Mesenchymal stem cell (in vitro differentiated cells and primary cell): ENCODE results near the gene CDKL2.

Experiments
- DNase-seq: peaks from one replicate; pipeline ENCODE4 v3.0.0-alpha.2; 2013
- H2AFZ ChIP-seq: one replicate; pipeline ENCODE4 v1.6.1; 2013; ENCODE audit warnings: low read depth, mild to moderate bottlenecking, control low read depth, inconsistent platforms, low read length, moderate library complexity
- H2AK5ac ChIP-seq: 2 replicates; pipeline ENCODE4 v1.6.1; 2013; ENCODE audit warnings: low read length, moderate library complexity, mild to moderate bottlenecking, inconsistent platforms; ENCODE audit not compliant: severe bottlenecking
- H2BK120ac ChIP-seq: one replicate; pipeline ENCODE4 v1.6.1; 2013; ENCODE audit warnings: low read depth, mild to moderate bottlenecking, inconsistent platforms, low read length, moderate library complexity
- H2BK12ac ChIP-seq, 2 experiments: one replicate each; pipeline ENCODE4 v1.6.1; 2013; ENCODE audit warnings: inconsistent platforms in 2 of 2, low read length in 2 of 2, mild to moderate bottlenecking in 2 of 2, moderate library complexity in 2 of 2, control low read depth in 1 of 2
- H2BK15ac ChIP-seq: one replicate; pipeline ENCODE4 v1.6.1; 2013; ENCODE audit warnings: mild to moderate bottlenecking, low read depth, inconsistent platforms; ENCODE audit not compliant: poor library complexity, severe bottlenecking
- H2BK5ac ChIP-seq: 2 replicates; pipeline ENCODE4 v1.6.1; 2013; ENCODE audit warnings: low read depth, mild to moderate bottlenecking, low read length, control low read depth, inconsistent platforms; ENCODE audit not compliant: poor library complexity, severe bottlenecking
- H3K14ac ChIP-seq, 2 experiments: one replicate each; pipeline ENCODE4 v1.6.1; 2013; ENCODE audit warnings: inconsistent platforms in 2 of 2, low read length in 2 of 2, control low read depth in 1 of 2, mild to moderate bottlenecking in 1 of 2, moderate library complexity in 1 of 2
- H3K18ac ChIP-seq, 2 experiments: one replicate each; pipeline ENCODE4 v1.6.1; 2013; ENCODE audit warnings: inconsistent platforms in 2 of 2, low read length in 2 of 2, control low read depth in 1 of 2, low read depth in 1 of 2, mild to moderate bottlenecking in 1 of 2
- H3K23ac ChIP-seq, 2 experiments: one replicate each; pipeline ENCODE4 v1.6.1; 2013; ENCODE audit warnings: inconsistent platforms in 2 of 2, low read length in 2 of 2, mild to moderate bottlenecking in 2 of 2, moderate library complexity in 2 of 2, control low read depth in 1 of 2
- H3K27ac ChIP-seq: 2 replicates; pipeline ENCODE4 v1.5.1; 2013; ENCODE audit warnings: mild to moderate bottlenecking, moderate library complexity, low read length, control low read depth, inconsistent platforms; ENCODE audit not compliant: poor library complexity, severe bottlenecking
- H3K27me3 ChIP-seq, 2 experiments: 2 replicates each; pipeline versions ENCODE4 v1.6.1 to v1.7.0; 2013; ENCODE audit warnings: low read length in 2 of 2, mild to moderate bottlenecking in 2 of 2, moderate library complexity in 2 of 2, control low read depth in 1 of 2, inconsistent platforms in 1 of 2; ENCODE audit not compliant: control insufficient read depth in 1 of 2, insufficient read depth in 1 of 2
- H3K36me3 ChIP-seq, 2 experiments: 2 replicates each; pipeline versions ENCODE4 v1.6.1 to v1.7.0; 2013; ENCODE audit warnings: low read length in 2 of 2, control low read depth in 1 of 2, inconsistent platforms in 1 of 2, low read depth in 1 of 2, mild to moderate bottlenecking in 1 of 2; ENCODE audit not compliant: insufficient read depth in 2 of 2, control insufficient read depth in 1 of 2
- H3K4ac ChIP-seq, 2 experiments: one replicate each; pipeline ENCODE4 v1.6.1; 2013; ENCODE audit warnings: inconsistent platforms in 2 of 2, low read length in 2 of 2, mild to moderate bottlenecking in 2 of 2, moderate library complexity in 2 of 2, control low read depth in 1 of 2, low read depth in 1 of 2
- H3K4me1 ChIP-seq: 2 replicates; pipeline ENCODE4 v1.6.1; 2013; ENCODE audit warnings: low read depth, low read length, control low read depth; ENCODE audit not compliant: control insufficient read depth, insufficient read depth
- H3K4me2 ChIP-seq: 2 replicates; pipeline ENCODE4 v1.6.1; 2013; ENCODE audit warnings: low read length, mild to moderate bottlenecking, inconsistent platforms; ENCODE audit not compliant: poor library complexity, severe bottlenecking
- H3K4me3 ChIP-seq, 2 experiments: 2 replicates each; pipeline versions ENCODE4 v1.5.1 to v1.7.0; 2013; ENCODE audit warnings: low read length in 2 of 2, mild to moderate bottlenecking in 2 of 2, control low read depth in 1 of 2, low read depth in 1 of 2; ENCODE audit not compliant: insufficient read depth in 1 of 2
- H3K79me1 ChIP-seq: replicated peaks from 2 replicates; pipeline ENCODE4 v1.6.1; 2013; ENCODE audit warnings: mild to moderate bottlenecking, control low read depth, low read length, inconsistent platforms; ENCODE audit not compliant: poor library complexity, severe bottlenecking
- H3K9ac ChIP-seq: 2 replicates; pipeline ENCODE4 v1.7.0; 2013; ENCODE audit warnings: mild to moderate bottlenecking, low read length, moderate library complexity
- H3K9me3 ChIP-seq: 2 replicates; pipeline ENCODE4 v1.7.0; 2013; ENCODE audit warnings: mild to moderate bottlenecking, low read length; ENCODE audit not compliant: control insufficient read depth
- H4K8ac ChIP-seq: one replicate; pipeline ENCODE4 v1.6.1; 2013; ENCODE audit warnings: inconsistent platforms, mild to moderate bottlenecking, low read length, moderate library complexity
- H4K91ac ChIP-seq: one replicate; pipeline ENCODE4 v1.6.1; 2013; ENCODE audit warnings: mild to moderate bottlenecking, low read length, inconsistent platforms
- WGBS: methylation state at CpG from one replicate; pipeline ENCODE4 v1.1.7; 2013; ENCODE audit warnings: mixed read lengths; 5-methylcytosine and 5-hydroxymethylcytosine counted together

Gene CDKL2

GRCh38 chr4:75612306-75612705, 18.0 kb downstream of the CDKL2 start:
- Histone ChIP-seq H3K23ac (no peak overlapping the region), H3K4ac (no peak overlapping the region), H2BK5ac (no peak overlapping the region), H3K4me3 (no peak overlapping the region), H3K14ac (no peak overlapping the region), H2BK12ac (no peak overlapping the region), H3K27me3 (no peaks in the 10 kb centered on the region), H2BK15ac (no peak overlapping the region), H4K91ac (no peak overlapping the region), H3K27ac (no peak overlapping the region), H2BK120ac (no peak overlapping the region), H3K4me1 (no peaks in the 10 kb centered on the region), H3K4me2 (no peak overlapping the region), H3K9ac (no peak overlapping the region), H2AFZ (no peak overlapping the region), H3K36me3 (no peaks in the 10 kb centered on the region), H3K9me3 (no peaks in the 10 kb centered on the region), H3K18ac (no peak overlapping the region), H4K8ac (no peak overlapping the region), H2AK5ac (no peak overlapping the region), H3K79me1 (no peaks in the 10 kb centered on the region)
- 88% methylated on average over 1 of the region's 1 CpG for WGBS
- DNase-seq = no peak

GRCh38 chr4:75605928-75606327, 24.4 kb downstream of the CDKL2 start:
- Histone ChIP-seq H3K23ac (no peak overlapping the region), H3K4me1 (no peaks in the 10 kb centered on the region), H3K9ac (no peak overlapping the region), H3K36me3 (no peaks in the 10 kb centered on the region), H3K4me3 (no peak overlapping the region), H3K27me3 (no peaks in the 10 kb centered on the region), H4K91ac (no peak overlapping the region), H3K4ac (no peak overlapping the region), H2AFZ (no peak overlapping the region), H3K9me3 (no peaks in the 10 kb centered on the region), H2BK12ac (no peak overlapping the region), H2BK5ac (no peak overlapping the region), H2AK5ac (no peak overlapping the region), H3K4me2 (no peak overlapping the region), H3K27ac (no peak overlapping the region), H2BK120ac (no peak overlapping the region), H3K18ac (no peak overlapping the region), H3K14ac (no peak overlapping the region), H2BK15ac (no peak overlapping the region), H3K79me1 (no peaks in the 10 kb centered on the region), H4K8ac (no peak overlapping the region)
- DNase-seq = peak; percentile 10
- WGBS = 100% methylated on average over 1 of the region's 4 CpGs

GRCh38 chr4:75599647-75600046, 30.7 kb downstream of the CDKL2 start:
- Histone ChIP-seq H3K14ac (no peak overlapping the region), H3K9me3 (no peaks in the 10 kb centered on the region), H2BK120ac (no peak overlapping the region), H2BK12ac (no peak overlapping the region), H2BK15ac (no peak overlapping the region), H3K23ac (no peak overlapping the region), H3K4ac (no peak overlapping the region), H3K4me2 (no peak overlapping the region), H3K9ac (no peak overlapping the region), H2BK5ac (no peak overlapping the region), H3K18ac (peak overlapping the region in 1 of 2 experiments; percentile 21), H2AK5ac (peak overlapping the region; percentile 56), H3K4me3 (no peak overlapping the region), H4K8ac (no peak overlapping the region), H3K27ac (no peak overlapping the region), H2AFZ (no peak overlapping the region), H3K36me3 (peaks cover 0 to 3% of the 10 kb centered on the region in 2 experiments), H3K27me3 (no peaks in the 10 kb centered on the region), H4K91ac (no peak overlapping the region), H3K4me1 (no peaks in the 10 kb centered on the region), H3K79me1 (no peaks in the 10 kb centered on the region)
- 99% methylated on average over 4 of the region's 4 CpGs for WGBS
- no peak for DNase-seq

GRCh38 chr4:75598390-75598789, 31.9 kb downstream of the CDKL2 start:
- DNase-seq = peak; percentile 56
- H2AK5ac ChIP-seq = no peak overlapping the region
- no peak overlapping the region for H2BK12ac ChIP-seq
- H3K23ac ChIP-seq = no peak overlapping the region
- no peak overlapping the region for H3K14ac ChIP-seq
- H3K9me3 ChIP-seq = no peaks in the 10 kb centered on the region
- no peak overlapping the region for H4K8ac ChIP-seq
- H3K27me3 ChIP-seq = no peaks in the 10 kb centered on the region
- no peak overlapping the region for H2BK15ac ChIP-seq
- no peak overlapping the region for H3K4me3 ChIP-seq
- H2AFZ ChIP-seq = no peak overlapping the region
- no peak overlapping the region for H3K4me2 ChIP-seq
- H3K4me1 ChIP-seq = no peaks in the 10 kb centered on the region
- H3K9ac ChIP-seq = no peak overlapping the region
- WGBS = no CpG with 5 or more reads among the region's 3 CpGs
- peaks cover 0 to 3% of the 10 kb centered on the region in 2 experiments for H3K36me3 ChIP-seq
- no peak overlapping the region for H2BK5ac ChIP-seq
- no peak overlapping the region for H2BK120ac ChIP-seq
- no peak overlapping the region for H3K27ac ChIP-seq
- no peak overlapping the region for H3K4ac ChIP-seq
- no peaks in the 10 kb centered on the region for H3K79me1 ChIP-seq
- no peak overlapping the region for H4K91ac ChIP-seq
- H3K18ac ChIP-seq = no peak overlapping the region
